K562 (cell line): Measurements from ENCODE around the gene PRPF6. TPM values are rescaled to one million over a fixed set of nuclear protein-coding genes. Genes with fewer than 3 reads are reported as not detected.

Experiments
- ATF2 ChIP-seq: sonication (generic); formaldehyde crosslinking; IDR thresholded peaks from 2 replicates; pipeline ENCODE4 v1.8.1; 2022; ENCODE audit warnings: missing genetic modification reagents
- BRD9 ChIP-seq: fragments of 450-650 bp; IDR thresholded peaks from 2 replicates; pipeline ENCODE4 v1.6.1; 2018; ENCODE audit warnings: low read depth; ENCODE audit not compliant: partially characterized antibody
- CHD1 ChIP-seq: fragments of 200-600 bp; sonication (generic); IDR thresholded peaks from one replicate; pipeline ENCODE4 v1.6.1; 2012; ENCODE audit warnings: mild to moderate bottlenecking, moderate library complexity, low read length, inconsistent platforms
- CREB5 ChIP-seq: fragments of 250-450 bp; sonication (Bioruptor Pico); IDR thresholded peaks from 2 replicates; pipeline ENCODE4 v1.5.0; 2020; ENCODE audit warnings: mild to moderate bottlenecking
- DACH1 ChIP-seq: fragments of 450-650 bp; IDR thresholded peaks from 2 replicates; pipeline ENCODE4 v1.6.1; 2018; ENCODE audit not compliant: partially characterized antibody
- FIP1L1 ChIP-seq: fragments of 200-400 bp; formaldehyde crosslinking; IDR thresholded peaks from 2 replicates; pipeline ENCODE4 v1.6.1; 2018; ENCODE audit warnings: mild to moderate bottlenecking, low read depth, low read length; ENCODE audit not compliant: poor library complexity, severe bottlenecking
- FOXJ3 ChIP-seq: sonication (generic); formaldehyde crosslinking; IDR thresholded peaks from 2 replicates; pipeline ENCODE4 v1.4.0; 2020; ENCODE audit warnings: mild to moderate bottlenecking, missing genetic modification reagents
- KLF1 ChIP-seq: fragments of 450-650 bp; IDR thresholded peaks from 2 replicates; pipeline ENCODE4 v1.6.1; 2016; ENCODE audit warnings: missing genetic modification characterization, missing compliant biosample characterization
- NFRKB ChIP-seq: fragments of 450-650 bp; IDR thresholded peaks from 2 replicates; pipeline ENCODE4 v1.6.1; 2016; ENCODE audit warnings: low read depth
- NUFIP1 ChIP-seq: fragments of 450-650 bp; IDR thresholded peaks from 2 replicates; pipeline ENCODE4 v1.6.1; 2018; ENCODE audit not compliant: partially characterized antibody
- RBM22 ChIP-seq: fragments of 200-400 bp; formaldehyde crosslinking; IDR thresholded peaks from 2 replicates; pipeline ENCODE4 v1.6.1; 2018; ENCODE audit warnings: low read length, low read depth; ENCODE audit not compliant: poor library complexity, severe bottlenecking
- SLC30A9 ChIP-seq: fragments of 250-450 bp; sonication (Bioruptor Pico); IDR thresholded peaks from 2 replicates; pipeline ENCODE4 v1.8.0; 2022; ENCODE audit warnings: mild to moderate bottlenecking, moderate library complexity
- TFAM ChIP-seq: fragments of 250-450 bp; sonication (Bioruptor Pico); conservative IDR thresholded peaks from 2 replicates; pipeline ENCODE4 v1.5.0; 2021; ENCODE audit warnings: mild to moderate bottlenecking, moderate library complexity
- ZBTB33 ChIP-seq: sonication (generic); formaldehyde crosslinking; IDR thresholded peaks from 2 replicates; pipeline ENCODE4 v1.8.1; 2023; ENCODE audit warnings: mild to moderate bottlenecking, missing genetic modification reagents
- ZNF140 ChIP-seq: fragments of 250-450 bp; sonication (Bioruptor Pico); IDR thresholded peaks from 2 replicates; pipeline ENCODE4 v1.8.0; 2021; ENCODE audit warnings: moderate library complexity, mild to moderate bottlenecking, inconsistent platforms
- ZNF551 ChIP-seq: fragments of 250-450 bp; sonication (Bioruptor Pico); IDR thresholded peaks from 2 replicates; pipeline ENCODE4 v1.5.0; 2021; ENCODE audit warnings: mild to moderate bottlenecking, moderate library complexity
- ZNF717 ChIP-seq: fragments of 250-450 bp; sonication (Bioruptor Pico); IDR thresholded peaks from 2 replicates; pipeline ENCODE4 v1.5.0; 2021
- ZNF780A ChIP-seq: fragments of 250-450 bp; sonication (Bioruptor Pico); IDR thresholded peaks from 2 replicates; pipeline ENCODE4 v1.5.0; 2021; ENCODE audit warnings: mild to moderate bottlenecking
- ZSCAN29 ChIP-seq: fragments of 450-650 bp; IDR thresholded peaks from 2 replicates; pipeline ENCODE4 v1.6.1; 2017
- polyA plus RNA-seq, 8 experiments: library from polyadenylated mRNA; depleted of rRNA in 4 of 8; stranded (reverse) in 5 of 8; unstranded in 3 of 8; fragments of >200 nt; fragmentation: Nextera tagmentation in 2 of 8; fragmentation: Illumina TruSeq in 1 of 8; extraction: Ambion mirVana in 2 of 8; extraction: Trizol in 1 of 8; gene quantifications; 2 replicates each; pipeline versions ENCODE4 v1.2.1 to v1.2.3, GENCODE V29; 2011 to 2014; ENCODE audit warnings: inconsistent platforms in 1 of 8, missing spikeins in 1 of 8
- total RNA-seq, 7 experiments: library from RNA; depleted of rRNA in 6 of 7; stranded (reverse); fragments of >200 nt in 6 of 7; fragmentation: Illumina TruSeq in 2 of 7; extraction: Trizol in 2 of 7; gene quantifications; 2 replicates each; pipeline versions ENCODE4 v1.2.1 to v1.2.3, GENCODE V29; 2011 to 2021; ENCODE audit warnings: low replicate concordance in 1 of 7
- TF ChIP-seq, protein P1 (sequence below): sonication (generic); formaldehyde crosslinking; IDR thresholded peaks from 2 replicates; pipeline ENCODE4 v1.8.0; 2023; ENCODE audit warnings: mild to moderate bottlenecking, missing genetic modification reagents

Gene PRPF6
- total and polyA plus RNA-seq, 9 of the 15 experiments (the other 6 are each of a cell fraction or from before 2014, with no cell fraction given): 4.2 to 83.2 (median 59.9) TPM

DNA sequence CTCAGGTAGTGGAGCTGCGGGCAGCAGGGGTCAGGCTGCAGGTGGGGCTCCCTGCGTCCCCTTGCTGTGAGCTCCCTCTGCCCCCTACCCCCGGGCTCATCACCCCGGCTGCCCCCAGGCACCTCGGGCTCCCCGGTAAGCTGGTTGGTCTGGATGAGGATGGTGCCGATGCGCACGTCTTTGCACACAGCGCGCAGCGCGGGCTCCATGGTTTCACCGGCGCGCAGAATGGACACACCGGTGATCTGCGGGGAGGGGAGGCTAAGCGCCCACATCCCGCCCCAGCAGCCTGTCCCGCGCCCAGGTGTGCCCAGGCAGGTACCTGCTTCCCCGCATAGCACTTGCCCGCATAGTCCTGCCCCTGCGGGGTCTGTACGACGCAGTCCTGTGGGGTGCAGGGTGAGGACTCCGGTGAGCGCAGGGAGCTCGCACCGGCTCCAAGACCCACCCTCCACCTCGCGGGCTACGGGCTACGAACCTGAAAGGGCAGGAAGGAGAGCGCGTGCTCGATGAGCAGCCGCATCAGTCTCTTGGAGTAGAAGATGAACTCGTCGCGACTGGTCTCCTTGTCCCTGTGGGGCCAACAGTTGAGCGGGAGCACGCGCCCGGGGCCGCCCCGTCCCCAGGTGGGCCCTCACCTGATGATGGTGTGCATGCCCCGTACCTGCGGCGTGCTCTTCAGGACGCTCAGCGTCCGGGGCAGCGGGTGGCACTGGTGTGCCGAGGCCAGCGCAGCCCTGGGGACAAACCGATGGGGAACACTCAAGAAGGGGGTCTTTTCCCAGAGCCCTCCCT lies 40.3 kb upstream of the PRPF6 start (continued):
- TF ChIP-seq CREB5 (CRISPR knock-in tag) (no peak), ZBTB33 (peak; percentile 20; the same call in 1 of the 2 replicates), ATF2 (CRISPR knock-in tag) (no peak), ZNF551 (CRISPR knock-in tag) (no peak), NUFIP1 (no peak), TFAM (no peak), BRD9 (no peak), FIP1L1 (peak; percentile 38), ZNF780A (CRISPR knock-in tag) (no peak), KLF1 (tag) (no peak), DACH1 (no peak), RBM22 (peak; percentile 57), NFRKB (no peak), ZNF140 (CRISPR knock-in tag) (no peak), ZSCAN29 (no peak), FOXJ3 (CRISPR knock-in tag) (no peak), CHD1 (no peak), ZNF717 (CRISPR knock-in tag) (no peak), SLC30A9 (CRISPR knock-in tag) (no peak)
- TF ChIP-seq, protein P1, sequence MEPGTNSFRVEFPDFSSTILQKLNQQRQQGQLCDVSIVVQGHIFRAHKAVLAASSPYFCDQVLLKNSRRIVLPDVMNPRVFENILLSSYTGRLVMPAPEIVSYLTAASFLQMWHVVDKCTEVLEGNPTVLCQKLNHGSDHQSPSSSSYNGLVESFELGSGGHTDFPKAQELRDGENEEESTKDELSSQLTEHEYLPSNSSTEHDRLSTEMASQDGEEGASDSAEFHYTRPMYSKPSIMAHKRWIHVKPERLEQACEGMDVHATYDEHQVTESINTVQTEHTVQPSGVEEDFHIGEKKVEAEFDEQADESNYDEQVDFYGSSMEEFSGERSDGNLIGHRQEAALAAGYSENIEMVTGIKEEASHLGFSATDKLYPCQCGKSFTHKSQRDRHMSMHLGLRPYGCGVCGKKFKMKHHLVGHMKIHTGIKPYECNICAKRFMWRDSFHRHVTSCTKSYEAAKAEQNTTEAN (CRISPR knock-in tag): no peak
- TF ChIP-seq, all 486 proteins: peak for 6
